HepG2 (cell line): ENCODE results near the gene AMTN. TPM values are rescaled to one million over a fixed set of nuclear protein-coding genes. Genes with fewer than 3 reads are reported as not detected.

Source experiments
- ATF1 ChIP-seq: IDR thresholded peaks from 2 replicates; pipeline ENCODE4 v1.6.1; 2016; ENCODE audit warnings: mild to moderate bottlenecking, control low read depth
- FOXO1 ChIP-seq: sonication (generic); formaldehyde crosslinking; IDR thresholded peaks from 2 replicates; pipeline ENCODE4 v1.4.0; 2020; ENCODE audit warnings: missing genetic modification reagents
- KMT2B ChIP-seq: IDR thresholded peaks from 2 replicates; pipeline ENCODE4 v1.6.1; 2016; ENCODE audit warnings: missing genetic modification reagents, missing compliant biosample characterization
- MED8 ChIP-seq: sonication (generic); formaldehyde crosslinking; IDR thresholded peaks from 2 replicates; pipeline ENCODE4 v1.8.1; 2023; ENCODE audit warnings: mild to moderate bottlenecking, missing genetic modification reagents; ENCODE audit not compliant: insufficient replicate concordance
- MLXIP ChIP-seq: sonication (generic); formaldehyde crosslinking; IDR thresholded peaks from 2 replicates; pipeline ENCODE4 v1.9.0; 2021; ENCODE audit warnings: missing genetic modification reagents, borderline replicate concordance
- MZF1 ChIP-seq: sonication (generic); formaldehyde crosslinking; IDR thresholded peaks from 2 replicates; pipeline ENCODE4 v1.8.1; 2023; ENCODE audit warnings: mild to moderate bottlenecking, missing genetic modification reagents, borderline replicate concordance
- RAD21 ChIP-seq: fragments of 450-650 bp; formaldehyde crosslinking; IDR thresholded peaks from 2 replicates; pipeline ENCODE4 v1.5.0; 2020; ENCODE audit warnings: mild to moderate bottlenecking
- RORA ChIP-seq: sonication (generic); formaldehyde crosslinking; IDR thresholded peaks from 2 replicates; pipeline ENCODE4 v1.5.0; 2020; ENCODE audit warnings: mild to moderate bottlenecking, missing genetic modification reagents, moderate library complexity
- TAF15 ChIP-seq: fragments of 200-400 bp; formaldehyde crosslinking; IDR thresholded peaks from one replicate; pipeline ENCODE4 v1.6.1; 2018; ENCODE audit warnings: mild to moderate bottlenecking, low read depth, low read length; ENCODE audit not compliant: poor library complexity, severe bottlenecking
- WIZ ChIP-seq: sonication (generic); formaldehyde crosslinking; IDR thresholded peaks from 2 replicates; pipeline ENCODE4 v1.5.1; 2020; ENCODE audit warnings: mild to moderate bottlenecking, missing genetic modification reagents
- ZNF280D ChIP-seq: sonication (generic); formaldehyde crosslinking; IDR thresholded peaks from 2 replicates; pipeline ENCODE4 v1.5.1; 2020; ENCODE audit warnings: mild to moderate bottlenecking, missing genetic modification reagents
- ZNF331 ChIP-seq: sonication (generic); formaldehyde crosslinking; IDR thresholded peaks from 2 replicates; pipeline ENCODE4 v1.4.0; 2020; ENCODE audit warnings: missing genetic modification reagents
- ZNF616 ChIP-seq: sonication (generic); formaldehyde crosslinking; IDR thresholded peaks from 2 replicates; pipeline ENCODE4 v1.5.0; 2020; ENCODE audit warnings: low read depth, mild to moderate bottlenecking, missing genetic modification reagents
- ZNF670 ChIP-seq: sonication (generic); formaldehyde crosslinking; IDR thresholded peaks from 2 replicates; pipeline ENCODE4 v1.8.0; 2022; ENCODE audit warnings: mild to moderate bottlenecking, missing genetic modification reagents, borderline replicate concordance
- ZNF816 ChIP-seq: sonication (generic); formaldehyde crosslinking; IDR thresholded peaks from 2 replicates; pipeline ENCODE4 v1.8.0; 2022; ENCODE audit warnings: missing genetic modification reagents, mild to moderate bottlenecking, borderline replicate concordance
- polyA plus RNA-seq, 8 experiments: library from polyadenylated mRNA; depleted of rRNA in 3 of 8; stranded (reverse) in 7 of 8; unstranded in 1 of 8; fragments of >200 nt; fragmentation: Illumina TruSeq in 4 of 8; extraction: Trizol in 4 of 8; gene quantifications; 2 replicates each; pipeline versions ENCODE4 v1.2.1 to v1.2.3, GENCODE V29; 2011 to 2016; ENCODE audit warnings: low read depth in 4 of 8, missing spikeins in 1 of 8, mixed read lengths in 1 of 8; ENCODE audit not compliant: insufficient read depth in 1 of 8
- total RNA-seq, 5 experiments: library from RNA; depleted of rRNA; stranded (reverse); fragments of >200 nt; fragmentation: Illumina TruSeq; extraction: Trizol; gene quantifications; 2 replicates each; pipeline ENCODE4 v1.2.3, GENCODE V29; 2016; ENCODE audit warnings: low read depth in 1 of 5

AMTN gene
- total and polyA plus RNA-seq, 2 of the 13 experiments (the other 11 are each of a cell fraction or from before 2014, with no cell fraction given), result 0.15 TPM; not detected in 1

- no peak for TF ChIP-seq KMT2B (CRISPR knock-in tag)
- no peak for TF ChIP-seq MLXIP (CRISPR knock-in tag)
- no peak for TF ChIP-seq TAF15
- no peak for TF ChIP-seq FOXO1
- no peak for TF ChIP-seq ZNF670
- TF ChIP-seq ZNF280D (CRISPR knock-in tag), result no peak
- TF ChIP-seq MZF1 (CRISPR knock-in tag), result no peak
- TF ChIP-seq RAD21 (CRISPR knock-in tag), result peak; percentile 84
- TF ChIP-seq ZNF331 (CRISPR knock-in tag), result 0 out of 2 replicates have a peak, but pooled peaks have one; percentile 34
- TF ChIP-seq RORA (CRISPR knock-in tag), result no peak
- TF ChIP-seq ZNF616 (CRISPR knock-in tag), result no peak
- no peak for TF ChIP-seq ATF1 (CRISPR knock-in tag)
- TF ChIP-seq ZNF816 (CRISPR knock-in tag), result no peak
- no peak for TF ChIP-seq WIZ (CRISPR knock-in tag)
- TF ChIP-seq MED8 (CRISPR knock-in tag), result no peak
These were observed 13.1 kb upstream of the AMTN start (continued) for GRCh38 chr4:70505151-70505748.
